Measurements from ENCODE around the gene ARX. TPM values are rescaled to one million over a fixed set of nuclear protein-coding genes. Genes with fewer than 3 reads are reported as not detected.

ARX gene
- polyA plus RNA-seq, 1 donor = 6.9 TPM

- DNase-seq = no peak
Measured at GRCh38 chrX:24996096-24996709, 19.6 kb downstream of the ARX start.

- DNase-seq = no peak
Measured at GRCh38 chrX:24993879-24994278, 21.9 kb downstream of the ARX start.

- DNase-seq = no peak
Measured at GRCh38 chrX:24990535-24990934, 25.2 kb downstream of the ARX start.

- no peak for DNase-seq
Measured at GRCh38 chrX:24988314-24988713, 27.5 kb downstream of the ARX start.

GRCh38 chrX:24987731-24988130 lies 28.0 kb downstream of the ARX start:
- DNase-seq = no peak

GRCh38 chrX:24985120-24985519 lies 30.6 kb downstream of the ARX start:
- no peak for DNase-seq

GRCh38 chrX:24983931-24984330 lies 31.8 kb downstream of the ARX start:
- DNase-seq = no peak

- DNase-seq = no peak
Measured at GRCh38 chrX:24982306-24982965, 33.3 kb downstream of the ARX start.

- DNase-seq = no peak
Measured at GRCh38 chrX:24981030-24981429, 34.7 kb downstream of the ARX start.

GRCh38 chrX:24979081-24979480 lies 36.7 kb downstream of the ARX start:
- no peak for DNase-seq

GRCh38 chrX:24969812-24970211 lies 46.0 kb downstream of the ARX start:
- DNase-seq = no peak

GRCh38 chrX:24965372-24965771 lies 50.4 kb downstream of the ARX start:
- DNase-seq = no peak

GRCh38 chrX:24963823-24964222 lies 51.9 kb downstream of the ARX start:
- DNase-seq = no peak

GRCh38 chrX:24961809-24962208 lies 54.0 kb downstream of the ARX start:
- DNase-seq = no peak

- DNase-seq = no peak
Measured at GRCh38 chrX:24956828-24957227, 58.9 kb downstream of the ARX start.

- DNase-seq = no peak
Measured at GRCh38 chrX:24955372-24955930, 60.3 kb downstream of the ARX start.

- DNase-seq = no peak
Measured at GRCh38 chrX:24954732-24955131, 61.0 kb downstream of the ARX start.

All from hindlimb muscle (tissue), 1 donor.